GM12874 (cell line): ENCODE data around the gene SLC10A3.

Experiments
- TF ChIP-seq, protein P1 (sequence below): IDR thresholded peaks from 2 replicates; pipeline ENCODE4 v1.5.1; 2011; ENCODE audit warnings: low read depth, mild to moderate bottlenecking, control low read depth, low read length, moderate library complexity; ENCODE audit not compliant: insufficient read depth

The SLC10A3 gene

DNA sequence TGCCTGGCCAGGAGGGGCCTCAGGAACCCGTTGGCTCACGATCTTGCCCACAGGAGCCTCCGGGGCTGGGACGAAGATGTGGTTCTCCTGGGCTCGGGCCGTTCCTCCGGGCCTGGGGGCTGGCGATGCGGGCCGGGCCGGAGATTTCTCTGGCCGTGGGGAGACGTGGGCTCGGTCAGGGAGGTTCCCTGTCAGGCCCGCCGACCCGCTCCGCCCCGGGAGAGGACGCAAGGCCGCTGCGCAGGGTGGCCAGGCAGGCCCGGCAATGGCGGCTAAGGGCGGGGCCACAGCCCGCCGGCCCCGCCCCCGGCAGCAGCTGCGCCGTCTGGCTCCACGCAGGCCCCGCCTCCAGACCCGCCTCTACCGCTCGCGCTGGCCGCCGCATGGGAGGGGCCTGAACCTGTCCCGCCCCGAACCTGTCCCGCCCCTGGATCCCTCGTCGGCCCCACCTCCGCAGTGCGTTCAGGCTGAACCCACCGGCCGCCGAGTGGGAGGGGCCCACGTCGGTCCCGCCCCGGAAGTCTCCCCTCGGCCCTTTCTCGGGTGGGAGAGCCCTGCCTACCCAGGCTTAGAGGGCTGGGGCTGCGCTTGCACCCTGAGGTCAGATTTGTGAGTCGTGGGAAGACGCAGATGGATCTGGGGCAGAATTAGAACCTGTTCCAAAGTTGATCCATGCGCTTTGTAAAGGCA lies 25.7 kb upstream of the SLC10A3 start, which contains the start of gene FAM3A:
Gene FAM3A (minus strand): TSS at position 267 of the 690 bp plus-strand sequence. CDS start 460 bp downstream, outside the sequence.
- TF ChIP-seq, protein P1, sequence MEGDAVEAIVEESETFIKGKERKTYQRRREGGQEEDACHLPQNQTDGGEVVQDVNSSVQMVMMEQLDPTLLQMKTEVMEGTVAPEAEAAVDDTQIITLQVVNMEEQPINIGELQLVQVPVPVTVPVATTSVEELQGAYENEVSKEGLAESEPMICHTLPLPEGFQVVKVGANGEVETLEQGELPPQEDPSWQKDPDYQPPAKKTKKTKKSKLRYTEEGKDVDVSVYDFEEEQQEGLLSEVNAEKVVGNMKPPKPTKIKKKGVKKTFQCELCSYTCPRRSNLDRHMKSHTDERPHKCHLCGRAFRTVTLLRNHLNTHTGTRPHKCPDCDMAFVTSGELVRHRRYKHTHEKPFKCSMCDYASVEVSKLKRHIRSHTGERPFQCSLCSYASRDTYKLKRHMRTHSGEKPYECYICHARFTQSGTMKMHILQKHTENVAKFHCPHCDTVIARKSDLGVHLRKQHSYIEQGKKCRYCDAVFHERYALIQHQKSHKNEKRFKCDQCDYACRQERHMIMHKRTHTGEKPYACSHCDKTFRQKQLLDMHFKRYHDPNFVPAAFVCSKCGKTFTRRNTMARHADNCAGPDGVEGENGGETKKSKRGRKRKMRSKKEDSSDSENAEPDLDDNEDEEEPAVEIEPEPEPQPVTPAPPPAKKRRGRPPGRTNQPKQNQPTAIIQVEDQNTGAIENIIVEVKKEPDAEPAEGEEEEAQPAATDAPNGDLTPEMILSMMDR: no peak

DNA sequence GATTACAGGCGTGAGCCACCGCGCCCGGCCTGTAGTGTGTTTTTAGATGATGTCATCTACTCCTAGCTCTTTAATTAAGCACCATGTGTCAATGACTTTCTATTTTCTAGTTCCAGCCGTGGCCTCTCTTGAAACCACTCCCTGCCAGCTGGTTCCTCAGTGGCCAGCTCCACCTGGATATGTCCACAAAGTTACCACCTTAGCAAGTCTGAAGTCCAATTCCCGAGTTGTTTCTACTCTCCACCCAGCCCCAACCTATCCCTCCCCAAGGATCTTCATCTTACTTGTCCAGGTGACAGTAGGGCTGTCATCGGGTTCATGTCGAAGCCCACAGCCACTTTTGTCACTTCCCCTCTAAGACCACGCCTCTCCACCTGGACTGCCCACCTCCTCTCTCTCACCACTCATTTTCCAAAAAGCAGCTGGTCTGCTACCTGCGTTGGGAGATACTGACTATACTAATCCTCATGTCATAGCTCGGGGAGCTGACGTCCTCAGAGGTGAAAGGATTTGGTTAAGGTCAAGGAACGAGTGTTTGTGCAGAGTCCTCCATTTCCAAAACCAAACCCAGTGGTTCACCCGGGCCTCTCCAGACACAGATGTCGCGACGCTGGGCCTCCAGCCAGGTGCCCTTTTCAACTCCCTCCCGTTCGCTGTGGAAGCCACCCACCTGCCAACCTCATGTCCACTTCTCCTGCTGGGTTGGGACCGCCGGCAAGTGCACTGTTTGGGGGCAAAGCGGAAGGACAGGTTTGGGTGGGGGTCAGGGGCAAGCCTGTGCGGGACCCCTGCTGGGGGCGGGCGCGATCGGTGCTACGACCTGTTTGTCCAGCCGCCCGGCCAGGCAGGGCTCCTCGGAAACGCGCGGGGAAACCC lies 24.9 kb upstream of the SLC10A3 start:
- TF ChIP-seq, protein P1: no peak

DNA sequence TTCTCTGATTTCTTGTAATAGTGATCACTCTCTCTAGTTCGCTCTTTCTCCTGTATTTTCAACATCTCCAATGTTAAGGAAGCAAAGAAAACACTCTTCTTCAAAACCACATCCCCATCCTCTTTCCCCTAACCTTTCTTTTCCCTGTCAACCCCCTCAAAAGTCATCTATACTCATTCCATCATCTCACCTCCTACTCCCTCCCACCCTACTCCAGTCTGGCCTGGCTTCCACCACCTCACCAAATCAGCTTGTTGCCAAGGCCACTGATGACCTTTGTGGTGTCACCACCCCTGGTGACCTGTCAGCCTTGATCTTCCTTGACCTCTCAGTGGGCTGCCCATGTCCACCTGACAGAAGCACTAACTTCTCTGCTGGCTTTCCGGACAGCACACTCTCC lies 23.3 kb upstream of the SLC10A3 start:
- TF ChIP-seq, protein P1: no peak

DNA sequence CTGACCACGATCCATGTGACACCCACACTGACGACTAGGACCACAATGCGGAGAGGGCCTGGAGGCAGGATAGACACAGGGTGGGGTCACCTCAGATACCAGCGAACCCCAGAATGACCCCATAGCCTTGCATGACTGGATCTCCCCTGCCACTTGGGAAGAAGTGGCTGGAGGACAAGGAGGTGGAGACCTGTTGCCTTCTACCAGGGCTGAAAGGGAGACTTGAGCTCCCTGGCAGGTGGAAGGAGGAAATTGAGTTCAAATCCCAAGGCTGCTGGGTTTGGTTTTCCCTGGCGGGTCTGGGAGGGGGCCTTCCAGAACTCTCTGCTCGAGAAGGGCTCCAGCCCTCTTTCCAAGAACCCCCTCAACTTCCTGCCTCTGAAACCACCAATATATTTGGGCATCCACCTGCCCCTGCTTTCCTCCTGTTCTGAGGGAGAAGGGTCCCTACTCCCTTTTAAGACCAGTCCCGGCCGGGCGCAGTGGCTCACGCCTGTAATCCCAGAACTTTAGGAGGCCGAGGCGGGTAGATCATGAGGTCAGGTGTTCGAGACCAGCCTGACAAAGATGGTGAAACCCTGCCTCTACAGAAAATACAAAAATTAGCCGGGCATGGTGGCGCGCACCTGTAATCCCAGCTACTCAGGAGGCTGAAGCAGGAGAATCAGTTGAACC lies 22.6 kb upstream of the SLC10A3 start:
- TF ChIP-seq, protein P1: no peak

DNA sequence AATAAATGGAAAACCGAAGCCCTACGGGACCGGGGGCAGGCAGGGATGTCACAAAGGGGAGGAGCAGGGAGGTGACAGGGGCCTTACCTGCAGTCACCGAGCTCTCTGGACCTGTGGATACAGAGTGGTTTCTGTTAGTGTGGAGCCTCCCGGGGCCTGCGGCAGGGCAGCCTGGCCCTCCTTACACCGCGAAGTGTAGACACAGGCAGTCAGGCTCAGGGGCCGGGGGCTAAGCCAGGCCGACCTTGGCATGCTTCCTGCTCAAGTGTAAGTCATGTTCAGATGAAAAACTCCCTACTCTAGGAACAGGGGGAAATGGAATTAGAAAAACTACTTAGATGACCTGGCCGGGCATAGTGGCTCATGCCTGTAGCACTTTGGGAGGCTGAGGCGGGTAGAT lies 21.3 kb upstream of the SLC10A3 start:
- TF ChIP-seq, protein P1: no peak

DNA sequence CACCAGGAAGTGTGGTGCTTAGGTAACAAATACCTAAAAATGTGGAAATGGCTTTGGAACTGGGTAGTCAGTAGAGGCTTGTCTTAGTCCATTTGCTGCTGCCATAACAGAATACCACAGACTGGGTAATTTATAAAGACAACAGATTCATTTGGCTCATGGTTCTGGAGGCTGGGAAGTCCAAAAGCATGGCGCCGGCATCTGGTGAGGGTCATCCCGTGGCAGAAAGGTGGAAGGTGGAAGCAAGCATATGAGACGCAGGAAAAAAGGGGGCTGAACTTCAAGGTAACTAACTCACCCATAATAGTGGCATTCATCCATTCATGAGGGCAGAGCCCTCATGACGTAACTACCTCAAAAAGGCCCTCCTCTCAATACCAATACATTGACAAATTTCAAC lies 19.0 kb upstream of the SLC10A3 start:
- TF ChIP-seq, protein P1: no peak

DNA sequence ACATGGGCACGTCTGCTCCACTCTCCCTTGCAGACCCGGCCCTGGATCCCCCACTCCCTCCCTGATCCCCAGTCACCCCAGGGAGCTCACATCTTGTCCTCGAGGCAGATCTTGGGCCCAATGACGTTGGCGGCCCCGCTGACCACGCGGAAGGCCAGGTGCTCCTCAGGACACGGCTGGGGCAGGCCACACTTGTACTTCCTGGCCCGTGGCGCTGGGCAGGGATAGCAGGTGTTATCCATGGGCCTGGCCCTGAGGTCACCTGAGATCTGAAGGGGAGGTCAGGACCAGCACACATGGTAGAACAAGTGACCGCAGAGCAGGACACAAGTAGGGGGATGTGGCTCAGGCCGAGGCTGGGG lies 17.9 kb upstream of the SLC10A3 start:
- TF ChIP-seq, protein P1: no peak
